SK-N-SH (cell line): ENCODE data around the gene NISCH. TPM values are rescaled to one million over a fixed set of nuclear protein-coding genes. Genes with fewer than 3 reads are reported as not detected.

Experiments used
- CTCF ChIA-PET: fragments of 300-600, 350-600 bp; formaldehyde crosslinking; extraction: SDS; loops from one replicate; lab custom pipeline; 2021; lab: Yijun Ruan, JAX
- POLR2A ChIA-PET: fragments of 350-600 bp; sonication (Branson Sonifier 250); formaldehyde crosslinking; extraction: SDS; loops from one replicate; lab custom pipeline; 2020; ENCODE audit warnings: antibody characterized with exemption, inconsistent platforms; lab: Yijun Ruan, JAX
- DNase-seq: peaks from one replicate; pipeline ENCODE4 v3.0.0; 2012
- H2AFZ ChIP-seq: fragments of 200-600 bp; sonication (generic); 2 replicates; pipeline ENCODE4 v1.8.1; 2016; ENCODE audit warnings: antibody characterized with exemption, mild to moderate bottlenecking, low read depth
- H3F3A ChIP-seq: fragments of 200-600 bp; sonication (generic); replicated peaks from 2 replicates; pipeline ENCODE3; 2016; ENCODE audit warnings: antibody characterized with exemption, mild to moderate bottlenecking; ENCODE audit not compliant: insufficient read depth
- H3K27ac ChIP-seq, 2 experiments: fragments of 200-500 bp in 1 of 2; fragments of 200-600 bp in 1 of 2; sonication (Bioruptor generic) in 1 of 2; sonication (generic), shearing (Covaris generic) in 1 of 2; 2 replicates each; pipeline versions ENCODE4 v1.5.1 to v1.6.1; 2014 to 2016; ENCODE audit warnings: low read depth in 2 of 2, inconsistent platforms in 1 of 2, low read length in 1 of 2, mild to moderate bottlenecking in 1 of 2, mixed read lengths in 1 of 2
- H3K27me3 ChIP-seq: fragments of 200-600 bp; sonication (generic), shearing (Covaris generic); 2 replicates; pipeline ENCODE4 v1.6.1; 2016; ENCODE audit warnings: mixed run types; ENCODE audit not compliant: insufficient read depth
- H3K36me3 ChIP-seq, 2 experiments: fragments of 200-500 bp in 1 of 2; fragments of 200-600 bp in 1 of 2; sonication (Bioruptor generic) in 1 of 2; sonication (generic) in 1 of 2; replicated peaks in 1 of 2; 2 replicates each; pipeline versions ENCODE3 to v1.5.1; 2014 to 2016; ENCODE audit warnings: low read length in 1 of 2, mild to moderate bottlenecking in 1 of 2; ENCODE audit not compliant: insufficient read depth in 2 of 2, control insufficient read depth in 1 of 2
- H3K4me1 ChIP-seq, 2 experiments: fragments of 200-500 bp in 1 of 2; fragments of 200-600 bp in 1 of 2; sonication (Bioruptor generic) in 1 of 2; sonication (generic), shearing (Covaris generic) in 1 of 2; 2 replicates each; pipeline versions ENCODE4 v1.5.1 to v1.6.1; 2014 to 2016; ENCODE audit warnings: low read depth in 1 of 2, low read length in 1 of 2, mixed run types in 1 of 2; ENCODE audit not compliant: insufficient read depth in 2 of 2, control insufficient read depth in 1 of 2
- H3K4me2 ChIP-seq: fragments of 200-600 bp; sonication (generic), shearing (Covaris generic); 2 replicates; pipeline ENCODE4 v1.6.1; 2017; ENCODE audit warnings: mixed run types
- H3K4me3 ChIP-seq, 2 experiments: fragments of 200-500 bp in 1 of 2; fragments of 200-600 bp in 1 of 2; sonication (Bioruptor generic) in 1 of 2; sonication (generic), shearing (Covaris generic) in 1 of 2; 2 replicates each; pipeline versions ENCODE4 v1.5.1 to v1.8.1; 2014 to 2016; ENCODE audit warnings: low read depth in 2 of 2, inconsistent platforms in 1 of 2, low read length in 1 of 2, mild to moderate bottlenecking in 1 of 2, mixed read lengths in 1 of 2, moderate library complexity in 1 of 2
- H3K79me2 ChIP-seq: fragments of 200-600 bp; sonication (generic); 2 replicates; pipeline ENCODE4 v1.8.1; 2017; ENCODE audit warnings: mild to moderate bottlenecking; ENCODE audit not compliant: insufficient read depth
- H3K9ac ChIP-seq: fragments of 200-600 bp; sonication (generic); 2 replicates; pipeline ENCODE4 v1.6.1; 2017; ENCODE audit warnings: mixed run types
- H3K9me2 ChIP-seq: fragments of 200-600 bp; sonication (generic); 2 replicates; pipeline ENCODE4 v1.6.1; 2017; ENCODE audit warnings: mixed run types
- H3K9me3 ChIP-seq: fragments of 200-600 bp; sonication (generic); 2 replicates; pipeline ENCODE4 v1.6.1; 2017; ENCODE audit warnings: mixed run types, mild to moderate bottlenecking, moderate library complexity
- H4K20me1 ChIP-seq: fragments of 200-600 bp; sonication (generic); 2 replicates; pipeline ENCODE4 v1.6.1; 2017; ENCODE audit warnings: mild to moderate bottlenecking, mixed run types; ENCODE audit not compliant: insufficient read depth
- ELF1 ChIP-seq: IDR thresholded peaks from 2 replicates; pipeline ENCODE4 v1.4.0; 2012
- EP300 ChIP-seq, 2 experiments: IDR thresholded peaks; 2 replicates each; pipeline versions ENCODE4 v1.4.0 to v1.6.1; 2012; ENCODE audit warnings: borderline replicate concordance in 1 of 2, low read depth in 1 of 2, low read length in 1 of 2
- EZH2phosphoT487 ChIP-seq: fragments of 200-600 bp; sonication (generic); IDR thresholded peaks from 2 replicates; pipeline ENCODE4 v1.6.1; 2017; ENCODE audit warnings: low read depth, mixed run types, mild to moderate bottlenecking, antibody characterized with exemption, moderate library complexity, borderline replicate concordance
- FOSL2 ChIP-seq: IDR thresholded peaks from 2 replicates; pipeline ENCODE4 v1.4.0; 2012; ENCODE audit warnings: low read depth, mild to moderate bottlenecking, moderate library complexity, borderline replicate concordance
- FOXM1 ChIP-seq: IDR thresholded peaks from 2 replicates; pipeline ENCODE4 v1.4.0; 2012; ENCODE audit warnings: low read depth, mild to moderate bottlenecking
- GATA2 ChIP-seq: sonication (generic); formaldehyde crosslinking; IDR thresholded peaks from 2 replicates; pipeline ENCODE4 v1.5.0; 2020; ENCODE audit warnings: mild to moderate bottlenecking, missing genetic modification reagents
- MXI1 ChIP-seq: IDR thresholded peaks from 2 replicates; pipeline ENCODE4 v1.6.1; 2012; ENCODE audit warnings: mild to moderate bottlenecking, low read depth, low read length, improper control_type of control experiment
- NRF1 ChIP-seq: IDR thresholded peaks from 2 replicates; pipeline ENCODE4 v1.6.1; 2012; ENCODE audit warnings: low read depth, mild to moderate bottlenecking, low read length
- POLR2AphosphoS5 ChIP-seq: IDR thresholded peaks from 2 replicates; pipeline ENCODE4 v1.6.1; 2012; ENCODE audit warnings: low read depth, low read length
- RFX5 ChIP-seq: IDR thresholded peaks from 2 replicates; pipeline ENCODE4 v1.6.1; 2012; ENCODE audit warnings: mild to moderate bottlenecking, improper control_type of control experiment, low read length
- SIN3A ChIP-seq: IDR thresholded peaks from 2 replicates; pipeline ENCODE4 v1.6.1; 2012; ENCODE audit warnings: low read depth, mild to moderate bottlenecking, low read length, moderate library complexity, borderline replicate concordance
- SMC3 ChIP-seq: IDR thresholded peaks from 2 replicates; pipeline ENCODE4 v1.6.1; 2012; ENCODE audit warnings: low read depth, low read length, improper control_type of control experiment
- TAF1 ChIP-seq: IDR thresholded peaks from 2 replicates; pipeline ENCODE4 v1.6.1; 2012; ENCODE audit warnings: low read depth, mild to moderate bottlenecking, low read length, moderate library complexity, borderline replicate concordance
- TCF12 ChIP-seq: IDR thresholded peaks from 2 replicates; pipeline ENCODE4 v1.4.0; 2012
- TEAD4 ChIP-seq: IDR thresholded peaks from 2 replicates; pipeline ENCODE4 v1.4.0; 2012; ENCODE audit warnings: mild to moderate bottlenecking, borderline replicate concordance; ENCODE audit not compliant: insufficient read depth
- YY1 ChIP-seq: IDR thresholded peaks from 2 replicates; pipeline ENCODE4 v1.4.0; 2012; ENCODE audit warnings: low read depth, mild to moderate bottlenecking
- WGBS: methylation state at CpG from one replicate; pipeline ENCODE4 v1.1.6; 2017; ENCODE audit warnings: low lambda C conversion rate; 5-methylcytosine and 5-hydroxymethylcytosine counted together
- polyA plus RNA-seq, 3 experiments: library from polyadenylated mRNA; depleted of rRNA; stranded (reverse); fragments of >200 nt; gene quantifications; 2 replicates each; pipeline ENCODE4 v1.2.3, GENCODE V29; 2012
- TF ChIP-seq, protein P1 (sequence below): fragments of 150-350 bp; IDR thresholded peaks from 2 replicates; pipeline ENCODE4 v1.6.1; 2017; ENCODE audit warnings: antibody characterized with exemption, low read length, low read depth, borderline replicate concordance
- TF ChIP-seq, protein P2 (sequence below): IDR thresholded peaks from 2 replicates; pipeline ENCODE4; 2012
- TF ChIP-seq, protein P3 (sequence below): fragments of 150-350 bp; IDR thresholded peaks from 2 replicates; pipeline ENCODE4 v1.6.1; 2016; ENCODE audit warnings: mild to moderate bottlenecking, low read depth, low read length

NISCH gene
- polyA plus RNA-seq, 1 of the 3 experiments (the other 2 are of a cell fraction) = 77.5 TPM

DNA sequence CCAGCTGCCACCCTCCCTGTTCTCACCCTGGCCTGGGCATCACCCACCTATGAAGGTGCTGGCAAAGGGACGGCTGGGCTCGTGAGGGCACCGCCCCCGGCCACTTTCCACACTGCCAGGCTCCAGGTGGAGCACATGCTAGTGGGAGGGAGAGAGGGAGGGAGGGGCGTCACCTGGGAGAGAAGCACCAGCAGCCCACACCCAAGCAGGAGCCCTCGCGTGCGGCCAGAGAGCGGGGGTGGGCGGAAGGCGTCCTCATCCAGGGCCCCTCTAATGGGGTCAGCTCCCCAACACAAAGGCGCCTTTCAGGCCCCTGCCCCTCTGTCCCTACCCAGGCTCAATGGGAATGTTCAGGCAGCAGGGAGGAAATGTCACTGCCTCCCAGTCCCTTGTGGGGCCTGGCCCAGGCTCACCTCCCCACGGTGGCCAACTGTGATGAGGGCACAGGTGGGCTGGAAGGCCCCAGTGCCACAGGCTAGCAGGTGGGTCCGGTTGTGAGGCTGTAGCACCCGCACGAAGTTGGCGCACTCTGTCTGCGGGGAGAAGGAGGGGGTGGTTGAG is 13.6 kb upstream of the NISCH start:
- H3F3A ChIP-seq = no peaks in the 10 kb centered on the region
- H3K9ac ChIP-seq = no peak overlapping the region
- H2AFZ ChIP-seq = no peak overlapping the region
- 90% methylated on average over 15 of the region's 18 CpGs for WGBS
- H3K27me3 ChIP-seq = no peaks in the 10 kb centered on the region
- H3K36me3 ChIP-seq = no peaks in the 10 kb centered on the region
- H3K27ac ChIP-seq = no peak overlapping the region
- peaks cover 0 to 3% of the 10 kb centered on the region in 2 experiments; a peak in 1 of 4 replicates for H3K4me1 ChIP-seq
- no peaks in the 10 kb centered on the region for H3K79me2 ChIP-seq
- H3K4me2 ChIP-seq = no peak overlapping the region
- H3K9me2 ChIP-seq = no peaks in the 10 kb centered on the region
- no peak for DNase-seq
- POLR2A ChIA-PET = no interaction called here
- H3K4me3 ChIP-seq = no peak overlapping the region
- no peak for TF ChIP-seq YY1
- TF ChIP-seq RFX5 = no peak
- TF ChIP-seq GATA2 (CRISPR knock-in tag) = no peak
- no peak for TF ChIP-seq SIN3A
- no peak for TF ChIP-seq SMC3
- TF ChIP-seq FOSL2 = no peak
- TF ChIP-seq TEAD4 = no peak
- TF ChIP-seq EP300 (IDR thresholded peaks at IDR 0.05; ENCODE audit: borderline replicate concordance in 1 of 2, low read depth in 1 of 2, low read length in 1 of 2) = no peak
- no peak for TF ChIP-seq POLR2AphosphoS5
- TF ChIP-seq TAF1 = no peak
- TF ChIP-seq, protein P1, sequence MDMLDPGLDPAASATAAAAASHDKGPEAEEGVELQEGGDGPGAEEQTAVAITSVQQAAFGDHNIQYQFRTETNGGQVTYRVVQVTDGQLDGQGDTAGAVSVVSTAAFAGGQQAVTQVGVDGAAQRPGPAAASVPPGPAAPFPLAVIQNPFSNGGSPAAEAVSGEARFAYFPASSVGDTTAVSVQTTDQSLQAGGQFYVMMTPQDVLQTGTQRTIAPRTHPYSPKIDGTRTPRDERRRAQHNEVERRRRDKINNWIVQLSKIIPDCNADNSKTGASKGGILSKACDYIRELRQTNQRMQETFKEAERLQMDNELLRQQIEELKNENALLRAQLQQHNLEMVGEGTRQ = no peak
- TF ChIP-seq TCF12 = no peak
- TF ChIP-seq, protein P2, sequence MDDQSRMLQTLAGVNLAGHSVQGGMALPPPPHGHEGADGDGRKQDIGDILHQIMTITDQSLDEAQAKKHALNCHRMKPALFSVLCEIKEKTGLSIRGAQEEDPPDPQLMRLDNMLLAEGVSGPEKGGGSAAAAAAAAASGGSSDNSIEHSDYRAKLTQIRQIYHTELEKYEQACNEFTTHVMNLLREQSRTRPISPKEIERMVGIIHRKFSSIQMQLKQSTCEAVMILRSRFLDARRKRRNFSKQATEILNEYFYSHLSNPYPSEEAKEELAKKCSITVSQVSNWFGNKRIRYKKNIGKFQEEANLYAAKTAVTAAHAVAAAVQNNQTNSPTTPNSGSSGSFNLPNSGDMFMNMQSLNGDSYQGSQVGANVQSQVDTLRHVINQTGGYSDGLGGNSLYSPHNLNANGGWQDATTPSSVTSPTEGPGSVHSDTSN = no peak
- TF ChIP-seq, protein P3, sequence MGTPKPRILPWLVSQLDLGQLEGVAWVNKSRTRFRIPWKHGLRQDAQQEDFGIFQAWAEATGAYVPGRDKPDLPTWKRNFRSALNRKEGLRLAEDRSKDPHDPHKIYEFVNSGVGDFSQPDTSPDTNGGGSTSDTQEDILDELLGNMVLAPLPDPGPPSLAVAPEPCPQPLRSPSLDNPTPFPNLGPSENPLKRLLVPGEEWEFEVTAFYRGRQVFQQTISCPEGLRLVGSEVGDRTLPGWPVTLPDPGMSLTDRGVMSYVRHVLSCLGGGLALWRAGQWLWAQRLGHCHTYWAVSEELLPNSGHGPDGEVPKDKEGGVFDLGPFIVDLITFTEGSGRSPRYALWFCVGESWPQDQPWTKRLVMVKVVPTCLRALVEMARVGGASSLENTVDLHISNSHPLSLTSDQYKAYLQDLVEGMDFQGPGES = no peak
- TF ChIP-seq NRF1 = no peak
- TF ChIP-seq MXI1 = no peak
- no peak for TF ChIP-seq EZH2phosphoT487
- TF ChIP-seq ELF1 = no peak
- no peak for TF ChIP-seq FOXM1
- no peaks in the 10 kb centered on the region for H4K20me1 ChIP-seq
- H3K9me3 ChIP-seq = no peaks in the 10 kb centered on the region
- CTCF ChIA-PET = interaction anchor here (1.0 to 16.5 kb wide), 4 partner anchors 10 to 221 kb away, joined by 3 to 578 read pairs (median 4); no protein-coding TSS in a partner anchor
